H1 (cell line): ENCODE measurements around the gene NET1. TPM values are rescaled to one million over a fixed set of nuclear protein-coding genes. Genes with fewer than 3 reads are reported as not detected.

Source experiments
- CTCF ChIA-PET: fragments of 300-600 bp; sonication (Branson Sonifier 250); formaldehyde crosslinking; loops from one replicate; lab custom pipeline; 2021; ENCODE audit not compliant: partially characterized antibody; lab: Charles Lee
- POLR2A ChIA-PET: fragments of 300-600 bp; sonication (Branson Sonifier 250); formaldehyde crosslinking; loops from one replicate; lab custom pipeline; 2021; ENCODE audit warnings: inconsistent platforms; ENCODE audit not compliant: partially characterized antibody; lab: Charles Lee
- DNase-seq, 2 experiments: peaks; one replicate each; pipeline versions ENCODE4 v3.0.0 to v3.0.0-alpha.2; 2010 to 2022; ENCODE audit warnings: low spot score in 2 of 2, low read depth in 1 of 2, mixed read lengths in 1 of 2
- FAIRE-seq: peaks from 2 replicates; lab custom pipeline; 2011; peaks lifted over from hg19 to GRCh38; lab: Jason Lieb, UNC
- H2AFZ ChIP-seq: 2 replicates; pipeline ENCODE4 v1.8.1; 2012; ENCODE audit warnings: low read length, inconsistent platforms
- H2AK5ac ChIP-seq: 2 replicates; pipeline ENCODE4 v1.6.1; 2013; ENCODE audit warnings: low read depth, low read length
- H2BK120ac ChIP-seq: replicated peaks from 2 replicates; pipeline ENCODE3; 2013; ENCODE audit warnings: low read depth, low read length, inconsistent platforms
- H2BK12ac ChIP-seq: 2 replicates; pipeline ENCODE4 v1.6.1; 2013; ENCODE audit warnings: low read depth, low read length
- H2BK15ac ChIP-seq: 2 replicates; pipeline ENCODE4 v1.6.1; 2013; ENCODE audit warnings: low read length
- H2BK20ac ChIP-seq: 2 replicates; pipeline ENCODE4 v1.6.1; 2013; ENCODE audit warnings: low read length
- H2BK5ac ChIP-seq: 2 replicates; pipeline ENCODE4 v1.6.1; 2013; ENCODE audit warnings: low read depth, low read length
- H3K14ac ChIP-seq: 2 replicates; pipeline ENCODE4 v1.6.1; 2013; ENCODE audit warnings: inconsistent platforms; ENCODE audit not compliant: insufficient read length
- H3K18ac ChIP-seq: 2 replicates; pipeline ENCODE4 v1.6.1; 2013; ENCODE audit warnings: low read length; ENCODE audit errors: extremely low read depth
- H3K23ac ChIP-seq: 2 replicates; pipeline ENCODE4 v1.6.1; 2013; ENCODE audit warnings: inconsistent platforms; ENCODE audit not compliant: insufficient read length
- H3K23me2 ChIP-seq: 2 replicates; pipeline ENCODE4 v1.6.1; 2013; ENCODE audit warnings: low read depth, low read length
- H3K27ac ChIP-seq: 2 replicates; pipeline ENCODE4 v1.6.1; 2011; ENCODE audit warnings: low read depth, low read length, inconsistent platforms
- H3K27me3 ChIP-seq, 4 experiments: replicated peaks in 1 of 4; 1 replicate in 1 of 4; 2 replicates in 3 of 4; pipeline versions ENCODE4 v1.6.1 to v1.8.1; 2011 to 2013; ENCODE audit warnings: low read length in 3 of 4, mild to moderate bottlenecking in 3 of 4, inconsistent platforms in 2 of 4, mixed read lengths in 2 of 4, moderate library complexity in 1 of 4; ENCODE audit not compliant: control insufficient read depth in 3 of 4, insufficient read depth in 3 of 4; ENCODE audit errors: extremely low read depth in 1 of 4
- H3K36me3 ChIP-seq, 4 experiments: 2 replicates each; pipeline versions ENCODE4 v1.6.1 to v1.8.1; 2011 to 2013; ENCODE audit warnings: mild to moderate bottlenecking in 4 of 4, low read length in 3 of 4, moderate library complexity in 2 of 4, control low read depth in 1 of 4, inconsistent platforms in 1 of 4; ENCODE audit not compliant: insufficient read depth in 4 of 4, control insufficient read depth in 2 of 4
- H3K4ac ChIP-seq: replicated peaks from 2 replicates; pipeline ENCODE3; 2013; ENCODE audit warnings: low read length, low read depth, mixed read lengths, inconsistent platforms; ENCODE audit not compliant: insufficient read length
- H3K4me1 ChIP-seq, 4 experiments: replicated peaks in 1 of 4; 1 replicate in 1 of 4; 2 replicates in 3 of 4; pipeline versions ENCODE4 v1.6.1 to v1.8.1; 2011 to 2013; ENCODE audit warnings: low read length in 3 of 4, inconsistent platforms in 2 of 4, mixed read lengths in 1 of 4; ENCODE audit not compliant: insufficient read depth in 4 of 4, control insufficient read depth in 3 of 4
- H3K4me2 ChIP-seq, 2 experiments: 2 replicates each; pipeline versions ENCODE4 v1.6.1 to v1.8.1; 2011 to 2013; ENCODE audit warnings: low read depth in 2 of 2, low read length in 2 of 2, control low read depth in 1 of 2, inconsistent platforms in 1 of 2, mild to moderate bottlenecking in 1 of 2; ENCODE audit not compliant: insufficient read depth in 1 of 2
- H3K4me3 ChIP-seq, 4 experiments: fragments of 200-600, 300-600 bp in 1 of 4; sonication (generic), shearing (Covaris generic), sonication (Bioruptor Twin) in 1 of 4; 2 replicates each; pipeline versions ENCODE4 v1.5.1 to v1.8.1; 2011 to 2016; ENCODE audit warnings: low read length in 4 of 4, low read depth in 3 of 4, control low read depth in 2 of 4, inconsistent platforms in 2 of 4, mild to moderate bottlenecking in 2 of 4, mixed read lengths in 1 of 4, moderate library complexity in 1 of 4; ENCODE audit not compliant: insufficient read depth in 2 of 4; ENCODE audit errors: extremely low read depth in 1 of 4
- H3K56ac ChIP-seq: replicated peaks from 2 replicates; pipeline ENCODE3; 2013; ENCODE audit warnings: low read depth, mild to moderate bottlenecking, mixed read lengths, low read length, inconsistent platforms; ENCODE audit not compliant: insufficient read length
- H3K79me1 ChIP-seq: 2 replicates; pipeline ENCODE4 v1.6.1; 2013; ENCODE audit warnings: low read depth, low read length, control low read depth
- H3K79me2 ChIP-seq, 2 experiments: 2 replicates each; pipeline versions ENCODE4 v1.6.1 to v1.8.1; 2012 to 2013; ENCODE audit warnings: low read length in 2 of 2, mild to moderate bottlenecking in 2 of 2, inconsistent platforms in 1 of 2; ENCODE audit not compliant: insufficient read depth in 2 of 2, control insufficient read depth in 1 of 2
- H3K9ac ChIP-seq, 4 experiments: replicated peaks in 1 of 4; 1 replicate in 1 of 4; 2 replicates in 3 of 4; pipeline versions ENCODE4 v1.6.1 to v1.8.1; 2011 to 2013; ENCODE audit warnings: low read depth in 3 of 4, low read length in 3 of 4, control low read depth in 2 of 4, mild to moderate bottlenecking in 2 of 4, moderate library complexity in 2 of 4, inconsistent platforms in 1 of 4; ENCODE audit errors: extremely low read depth in 1 of 4
- H3K9me3 ChIP-seq, 2 experiments: 2 replicates each; pipeline versions ENCODE4 v1.6.1 to v1.8.1; 2012 to 2013; ENCODE audit warnings: mild to moderate bottlenecking in 2 of 2, moderate library complexity in 2 of 2, control low read depth in 1 of 2, inconsistent platforms in 1 of 2, low read depth in 1 of 2, low read length in 1 of 2, mixed read lengths in 1 of 2; ENCODE audit not compliant: insufficient read depth in 2 of 2
- H4K20me1 ChIP-seq, 2 experiments: replicated peaks in 1 of 2; 2 replicates each; pipeline versions ENCODE3 to v1.8.1; 2011 to 2013; ENCODE audit warnings: inconsistent platforms in 2 of 2, low read length in 2 of 2, mild to moderate bottlenecking in 1 of 2; ENCODE audit not compliant: insufficient read depth in 2 of 2, control insufficient read depth in 1 of 2
- H4K5ac ChIP-seq: 2 replicates; pipeline ENCODE4 v1.6.1; 2013; ENCODE audit warnings: low read length, low read depth, mixed read lengths, inconsistent platforms; ENCODE audit not compliant: insufficient read length
- H4K8ac ChIP-seq: 2 replicates; pipeline ENCODE4 v1.8.0; 2013; ENCODE audit warnings: mild to moderate bottlenecking, moderate library complexity, low read length, inconsistent platforms; ENCODE audit not compliant: insufficient read depth; ENCODE audit errors: extremely low read depth
- H4K91ac ChIP-seq: replicated peaks from 2 replicates; pipeline ENCODE3; 2013; ENCODE audit warnings: low read length, mixed read lengths, inconsistent platforms; ENCODE audit not compliant: insufficient read length
- POLR2AphosphoS5 ChIP-seq: IDR thresholded peaks from 2 replicates; pipeline ENCODE4 v1.6.1; 2011; ENCODE audit warnings: low read depth, low read length
- YY1 ChIP-seq: IDR thresholded peaks from 2 replicates; pipeline ENCODE4 v1.6.1; 2011; ENCODE audit warnings: low read depth, mild to moderate bottlenecking, low read length
- WGBS, 2 experiments: shearing (Covaris generic) in 1 of 2; methylation state at CpG; one replicate each; pipeline versions ENCODE4 v1.1.6 to v1.1.7; 2013 to 2015; ENCODE audit warnings: low lambda C conversion rate in 2 of 2, mixed read lengths in 2 of 2, inconsistent platforms in 1 of 2, low coverage in 1 of 2, missing lambda C conversion rate in 1 of 2; ENCODE audit not compliant: insufficient replicate concordance in 2 of 2, insufficient coverage in 1 of 2, insufficient read length in 1 of 2; ENCODE audit errors: extremely low coverage in 1 of 2, missing lambda C conversion rate in 1 of 2; 5-methylcytosine and 5-hydroxymethylcytosine counted together
- polyA plus RNA-seq, 7 experiments: library from polyadenylated mRNA; depleted of rRNA in 3 of 7; stranded (reverse) in 5 of 7; unstranded in 2 of 7; fragments of >200 nt in 5 of 7; fragments of 200-250 nt in 2 of 7; gene quantifications; 1 replicate in 5 of 7; 2 replicates in 1 of 7; 4 replicates in 1 of 7; pipeline versions ENCODE4 v1.2.1 to v1.2.3, GENCODE V29; 2011 to 2013; ENCODE audit warnings: missing spikeins in 2 of 7, mixed read lengths in 2 of 7
- total RNA-seq: library from RNA; stranded (reverse); fragmentation: NEBNext Ultra II Directional; extraction: Animal tissue kit (Norgen Biotek cat#: 25700); gene quantifications from 2 replicates; pipeline ENCODE4 v1.2.1, GENCODE V29; 2021

Gene NET1
- total and polyA plus RNA-seq, 2 of the 8 experiments (the other 6 are each of a cell fraction or from before 2014, with no cell fraction given): 21.5 to 117 TPM

GRCh38 chr10:5424751-5425150 lies 12.4 kb downstream of the NET1 start:
- TF ChIP-seq POLR2AphosphoS5 (no peak), YY1 (peak; percentile 11; the same call in 1 of the 2 replicates)
- Histone ChIP-seq H3K18ac (no peak overlapping the region), H3K4me1 (peaks cover 0 to 4% (median 1%) of the 10 kb centered on the region in 4 experiments; a peak in 3 of 7 replicates), H2BK12ac (no peak overlapping the region), H3K4me2 (no peak overlapping the region), H3K23ac (no peak overlapping the region), H2BK15ac (no peak overlapping the region), H3K27me3 (no peaks in the 10 kb centered on the region), H3K9ac (no peak overlapping the region), H4K20me1 (peaks cover 2 to 5% of the 10 kb centered on the region in 2 experiments), H3K79me1 (no peaks in the 10 kb centered on the region; the same call in 1 of the 2 replicates), H3K14ac (no peak overlapping the region), H3K56ac (no peak overlapping the region), H3K23me2 (0 out of 2 replicates have a peak, but pooled peaks cover 3% of the 10 kb centered on the region), H3K27ac (no peak overlapping the region), H2BK20ac (no peak overlapping the region), H4K5ac (no peak overlapping the region), H4K8ac (no peak overlapping the region), H3K4ac (no peak overlapping the region), H3K4me3 (no peak overlapping the region), H2BK5ac (no peak overlapping the region), H4K91ac (no peak overlapping the region), H3K9me3 (no peaks in the 10 kb centered on the region), H2AK5ac (no peak overlapping the region), H2AFZ (no peak overlapping the region), H3K36me3 (peaks cover 0 to 15% (median 2%) of the 10 kb centered on the region in 4 experiments; a peak in 2 of 8 replicates), H3K79me2 (peaks cover 4 to 74% of the 10 kb centered on the region in 2 experiments; a peak in 3 of 4 replicates), H2BK120ac (no peak overlapping the region)
- DNase-seq (no peak), FAIRE-seq (no peak)
- ChIA-PET CTCF (interaction anchor here (0.9 to 5.6 kb wide), 4 partner anchors 10 to 575 kb away, joined by 4 to 28 read pairs (median 4); no protein-coding TSS in a partner anchor), POLR2A (interaction anchor here (0.7 kb wide), 1 partner anchor 22 kb away, joined by 3 read pairs; no protein-coding TSS in a partner anchor)
- 69% methylated on average over 4 of the region's 4 CpGs; no CpG with 5 or more reads in 1 of the 2 experiments for WGBS, 2 experiments
